HG03354 (cell line): ENCODE measurements around the gene TNFRSF14.
"Not testable (repeated sequence)": the region's sequence is repeated elsewhere in the genome, so short reads cannot be mapped to it uniquely, and the experiment has no call there.

ENCODE experiments used
- ATAC-seq: cut with Tn5 transposase; IDR thresholded peaks from one replicate; pipeline ENCODE4 v1.9.1; 2021; ENCODE audit warnings: mild to moderate bottlenecking; ENCODE audit not compliant: unreplicated experiment, poor library complexity, severe bottlenecking

The TNFRSF14 gene

DNA sequence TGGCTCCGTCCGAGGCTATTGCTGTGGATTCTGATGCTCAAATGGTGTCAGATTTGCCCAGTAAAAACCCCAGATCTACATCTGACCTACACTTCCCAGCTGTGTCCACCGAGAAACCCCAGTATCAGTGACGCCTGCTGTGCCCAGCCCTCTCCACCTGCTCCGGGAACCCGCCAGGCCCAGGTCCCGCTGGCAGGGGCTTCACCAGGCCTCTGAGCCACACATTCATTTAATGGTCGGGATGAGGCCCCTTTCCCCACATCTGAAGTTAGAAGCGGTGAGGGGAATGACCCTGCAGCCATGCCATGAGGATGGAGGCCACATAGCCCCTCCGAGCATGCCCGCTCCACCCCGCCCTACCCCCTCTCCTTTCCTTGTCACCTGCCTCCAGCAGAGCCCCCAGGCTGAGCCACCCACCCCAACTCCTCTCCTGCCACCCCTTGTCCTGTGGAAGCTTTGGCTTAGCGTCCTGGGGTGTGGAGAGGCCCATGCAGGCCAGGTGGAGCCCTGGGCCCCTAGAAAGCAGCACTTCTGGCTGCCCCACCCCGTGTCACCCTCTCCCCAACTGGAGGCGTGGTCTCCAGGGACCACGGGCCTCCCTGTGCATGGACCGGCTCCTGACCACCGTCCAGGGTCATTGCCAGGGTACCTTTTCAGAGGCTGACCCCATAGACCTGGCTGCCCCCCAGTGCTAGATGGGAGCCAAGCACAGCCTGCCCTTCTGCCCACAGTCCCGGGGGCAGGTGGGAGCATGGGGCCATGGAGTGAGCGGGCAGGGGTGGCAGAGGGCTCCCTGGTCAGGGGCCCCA is 8.0 kb downstream of the TNFRSF14 start:
- no peak for ATAC-seq

DNA sequence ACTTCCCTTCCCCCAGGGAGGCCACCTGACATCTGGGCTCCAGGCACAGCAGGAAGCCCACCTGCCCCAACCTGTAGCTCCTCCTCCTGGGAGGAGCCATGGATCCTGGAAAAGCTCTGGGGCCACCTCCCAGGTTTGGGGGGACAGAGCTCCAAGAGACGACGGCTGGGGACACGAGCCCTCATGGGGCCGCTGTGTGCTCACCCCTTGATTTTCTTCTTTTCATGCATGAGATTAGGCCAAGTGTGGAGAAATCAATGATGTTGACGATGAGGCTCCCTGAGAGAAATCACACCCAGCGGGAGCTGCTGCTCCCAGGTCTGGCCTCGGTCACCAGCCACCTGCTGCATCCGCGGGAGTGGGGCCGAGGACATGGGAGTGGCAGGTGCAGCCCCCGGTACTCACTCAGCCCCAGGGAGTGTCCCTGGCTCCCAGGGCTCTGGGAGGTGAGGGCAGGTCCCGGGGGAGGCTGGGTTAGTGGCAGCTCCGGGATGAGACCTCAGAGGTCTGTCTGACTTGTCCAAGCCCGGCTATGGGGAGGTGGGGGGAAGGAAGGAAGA is 8.7 kb downstream of the TNFRSF14 start:
- ATAC-seq: no peak

DNA sequence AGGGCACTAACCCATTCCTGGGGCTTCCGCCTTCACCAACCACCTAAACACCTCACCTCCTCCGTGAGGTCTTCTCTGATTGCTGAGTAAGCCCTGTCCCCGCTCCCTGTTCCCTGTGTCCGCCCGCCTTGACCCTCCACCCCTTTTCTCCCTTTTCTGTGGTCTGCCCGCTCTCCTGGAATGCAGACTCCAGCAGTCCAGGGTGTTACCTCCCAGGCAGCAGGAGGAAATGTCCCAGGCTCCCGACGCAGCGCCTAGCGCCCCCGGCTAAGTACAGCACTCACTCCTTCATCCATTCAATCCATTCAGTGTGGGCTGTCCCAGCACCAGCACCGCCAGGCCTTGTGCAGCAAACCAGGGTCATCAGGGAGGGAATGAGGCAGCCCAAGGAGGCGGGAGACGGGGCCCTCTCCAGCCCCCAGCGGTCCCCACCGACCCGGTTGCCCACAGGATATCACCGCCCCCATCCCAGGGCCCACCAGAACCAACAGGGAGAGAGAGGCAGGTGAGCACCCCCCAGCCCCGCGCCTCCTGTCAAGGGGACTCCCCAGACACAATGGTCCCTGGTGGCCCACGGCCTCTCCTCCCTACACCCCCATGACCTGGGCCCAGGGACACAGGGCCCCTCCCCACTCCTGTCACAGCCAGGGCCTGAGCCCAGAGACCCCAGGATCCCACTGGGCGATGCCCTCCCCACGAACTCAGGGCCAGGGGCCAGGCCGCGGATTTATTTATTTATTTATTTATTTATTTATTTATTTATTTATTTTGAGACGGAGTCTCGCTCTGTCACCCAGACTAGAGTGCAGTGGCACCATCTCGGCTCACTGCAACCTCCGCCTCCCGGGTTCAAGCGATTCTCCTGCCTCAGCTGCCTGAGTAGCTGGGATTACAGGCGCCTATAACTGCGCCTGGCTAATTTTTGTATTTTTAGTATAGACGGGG is 10.2 kb downstream of the TNFRSF14 start:
- ATAC-seq: no peak

DNA sequence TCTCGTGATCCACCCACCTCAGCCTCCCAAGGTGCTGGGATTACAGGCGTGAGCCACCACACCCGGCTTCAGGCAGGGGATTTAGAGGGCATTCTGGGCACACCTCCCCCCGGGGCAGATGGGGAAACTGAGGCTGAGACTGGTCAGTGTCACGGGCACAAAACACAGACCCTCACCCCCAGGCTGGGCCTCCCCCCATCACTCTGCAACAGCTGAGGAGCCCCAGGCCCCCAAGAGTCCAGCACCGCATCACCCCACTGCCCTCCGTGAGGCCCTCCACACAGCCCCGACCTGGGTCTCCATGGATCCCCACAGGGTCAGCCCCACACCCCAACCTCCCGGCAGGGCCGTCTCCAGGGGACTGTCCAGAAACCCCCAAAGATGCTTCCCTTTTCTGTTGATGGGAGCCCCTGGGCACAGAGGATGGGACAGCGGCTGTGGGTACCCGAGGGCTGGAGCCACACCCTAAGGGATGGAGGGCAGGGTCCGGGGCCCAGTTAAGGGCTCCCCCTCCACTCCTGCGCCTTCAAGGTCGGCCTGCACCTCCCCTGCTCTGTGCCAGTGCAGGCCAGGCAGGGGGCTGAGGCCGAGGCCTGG is 11.0 kb downstream of the TNFRSF14 start:
- ATAC-seq: no peak

DNA sequence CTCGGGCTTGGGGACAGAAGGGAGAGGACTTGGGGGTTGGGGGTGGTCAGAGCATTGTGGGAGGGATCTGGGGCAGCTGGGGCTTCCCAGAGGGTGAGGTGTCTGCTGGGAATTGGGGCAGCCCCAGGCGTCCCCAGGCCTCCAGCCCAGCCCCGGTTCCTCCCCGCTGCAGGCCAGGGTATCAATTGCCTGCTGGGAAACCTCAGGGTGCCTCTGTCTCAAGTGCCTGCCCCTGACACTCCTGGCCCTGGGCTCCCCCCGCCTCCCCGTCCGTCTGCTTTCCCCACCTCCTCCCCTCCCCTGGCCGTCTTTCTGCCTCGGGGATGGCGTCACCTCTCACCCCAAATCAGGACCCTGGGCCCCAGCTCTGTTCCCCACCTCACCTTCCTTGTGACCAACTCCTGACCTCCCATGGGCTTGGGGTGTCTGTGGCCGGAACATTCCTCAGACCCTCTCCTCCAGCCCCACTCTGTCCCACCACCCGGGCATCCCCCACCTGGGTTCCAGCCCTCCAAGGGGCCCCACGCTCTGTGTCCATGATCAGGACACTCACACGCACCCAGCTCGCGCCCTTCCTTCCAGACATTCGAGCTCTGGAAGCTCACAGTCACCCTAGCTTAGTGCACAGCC is 12.1 kb downstream of the TNFRSF14 start:
- ATAC-seq: not testable (repeated sequence)

DNA sequence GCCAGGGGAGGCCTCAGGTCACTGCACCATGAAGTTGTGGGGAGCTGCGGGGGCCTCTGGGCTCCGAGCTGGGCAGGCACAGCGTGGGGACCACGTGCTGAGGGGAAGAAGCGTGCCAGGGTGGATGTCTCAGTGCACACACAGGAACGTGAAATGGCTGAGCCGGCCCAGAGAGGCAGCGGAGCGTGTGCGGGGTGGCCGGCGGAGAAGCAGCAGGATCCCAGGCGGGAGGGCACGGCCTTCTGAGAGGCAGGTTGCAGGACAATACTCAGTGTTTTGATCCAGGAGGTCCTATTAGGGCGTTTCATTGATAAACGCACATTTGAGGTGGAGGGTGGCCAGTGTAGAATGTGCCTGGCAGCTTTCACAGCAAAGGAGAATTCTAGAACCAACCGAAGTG is 12.9 kb downstream of the TNFRSF14 start:
- ATAC-seq: no peak

DNA sequence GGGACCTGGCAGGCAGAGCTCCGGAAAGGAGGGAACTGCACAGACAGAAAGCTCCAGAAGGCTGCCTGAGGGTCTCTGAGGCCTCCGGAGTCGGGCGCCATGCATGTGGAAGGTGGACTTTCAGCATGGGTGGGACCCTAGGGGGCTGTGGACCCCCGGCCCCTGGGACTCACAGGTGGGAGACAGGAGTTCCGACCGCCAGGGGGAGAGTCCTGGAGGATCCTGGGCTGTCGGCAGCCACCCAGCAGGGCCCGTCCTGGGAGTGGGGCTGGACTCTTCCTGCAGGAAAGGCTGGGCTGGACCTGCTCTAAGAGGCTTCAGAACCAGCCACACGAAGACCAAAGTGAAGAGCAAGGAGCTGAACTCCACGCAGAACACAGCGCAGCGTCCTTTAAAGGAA is 13.5 kb downstream of the TNFRSF14 start:
- not testable (repeated sequence) for ATAC-seq

DNA sequence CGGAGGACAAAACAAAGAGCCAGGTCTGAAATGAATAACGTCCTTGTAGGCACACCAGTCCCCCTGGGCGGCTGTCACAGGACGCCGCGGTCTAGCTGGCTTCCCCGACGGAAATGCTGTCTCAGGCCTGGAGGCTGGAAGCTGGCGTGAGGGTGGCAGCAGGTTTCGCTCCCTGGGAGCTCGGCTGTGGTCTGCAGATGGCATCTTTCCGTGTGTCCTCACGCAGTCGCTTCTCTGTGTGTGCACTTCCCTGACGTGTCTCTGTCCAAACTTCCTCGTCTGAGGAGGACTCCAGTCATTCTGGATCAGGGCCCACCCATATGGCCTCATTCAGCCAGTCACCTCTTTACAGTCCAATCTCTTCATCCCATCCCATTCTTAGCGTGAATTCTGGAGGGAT is 14.2 kb downstream of the TNFRSF14 start:
- no peak for ATAC-seq

DNA sequence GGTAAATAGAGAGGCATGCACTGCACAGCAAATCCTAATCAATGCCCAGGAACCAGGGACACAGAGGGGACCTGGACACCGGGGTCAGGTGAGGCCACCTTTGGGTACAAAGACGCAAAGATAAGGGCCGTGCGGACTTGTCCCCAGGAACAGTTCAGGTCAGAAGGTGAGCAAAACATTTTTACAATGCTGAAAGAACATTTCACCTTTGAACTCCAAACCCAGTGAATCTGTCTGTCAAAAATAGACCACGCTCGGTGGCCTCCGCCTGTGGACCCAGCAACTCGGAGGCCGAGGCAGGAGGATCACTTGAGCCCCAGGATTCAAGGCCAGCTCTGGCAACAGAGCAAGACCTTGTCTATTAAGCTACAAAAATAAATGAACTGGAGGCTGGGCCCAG is 15.2 kb downstream of the TNFRSF14 start:
- ATAC-seq: no peak

DNA sequence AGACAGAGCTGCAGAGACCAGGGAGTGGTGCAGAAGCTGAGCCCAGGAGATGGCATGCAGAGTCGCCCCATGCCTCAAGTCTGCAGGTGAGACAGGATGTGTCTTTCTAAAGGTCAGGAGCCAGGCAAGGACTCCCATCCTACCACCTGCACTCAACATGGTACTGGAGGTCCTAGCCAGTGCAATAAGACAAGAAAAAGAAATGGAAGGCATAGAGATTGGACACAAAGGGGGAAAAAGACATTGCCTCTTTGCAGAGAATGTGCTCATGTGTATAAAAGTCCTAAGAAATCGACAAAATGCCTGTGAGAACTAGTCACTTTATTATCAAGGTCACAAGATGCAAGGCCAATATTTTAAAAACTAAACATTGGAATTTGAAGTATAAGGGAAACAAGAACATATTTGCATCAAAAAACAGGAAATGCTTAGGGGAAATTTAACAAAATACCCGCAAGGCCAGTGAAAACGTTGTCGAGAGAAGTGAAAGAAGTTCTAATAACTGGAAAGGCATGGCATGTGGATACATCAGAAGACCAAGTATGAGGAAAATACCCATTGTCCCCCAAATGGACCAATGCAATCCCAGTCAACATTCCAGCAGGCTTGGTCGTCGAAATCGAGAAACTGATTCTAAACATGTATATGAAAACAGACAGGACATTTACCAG is 17.2 kb downstream of the TNFRSF14 start:
- no peak for ATAC-seq

DNA sequence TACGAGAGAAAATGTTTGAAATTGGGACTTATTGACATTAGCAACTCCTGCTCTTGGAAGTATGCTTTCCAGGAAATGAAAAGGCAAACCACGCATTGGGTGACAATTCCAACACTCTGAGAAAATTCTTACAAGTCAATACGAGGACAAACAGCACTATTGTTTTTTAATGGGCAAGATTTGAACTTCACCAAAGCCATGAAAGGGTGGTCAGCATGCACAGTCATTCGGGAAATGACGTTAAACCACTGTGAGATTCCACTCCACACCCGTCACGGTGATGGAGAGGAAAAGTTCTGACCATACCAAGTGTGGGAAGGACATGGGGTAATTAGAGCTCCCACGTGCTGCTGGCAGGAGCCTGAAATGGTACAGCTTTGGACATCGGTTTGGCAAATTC is 18.2 kb downstream of the TNFRSF14 start:
- no peak for ATAC-seq

DNA sequence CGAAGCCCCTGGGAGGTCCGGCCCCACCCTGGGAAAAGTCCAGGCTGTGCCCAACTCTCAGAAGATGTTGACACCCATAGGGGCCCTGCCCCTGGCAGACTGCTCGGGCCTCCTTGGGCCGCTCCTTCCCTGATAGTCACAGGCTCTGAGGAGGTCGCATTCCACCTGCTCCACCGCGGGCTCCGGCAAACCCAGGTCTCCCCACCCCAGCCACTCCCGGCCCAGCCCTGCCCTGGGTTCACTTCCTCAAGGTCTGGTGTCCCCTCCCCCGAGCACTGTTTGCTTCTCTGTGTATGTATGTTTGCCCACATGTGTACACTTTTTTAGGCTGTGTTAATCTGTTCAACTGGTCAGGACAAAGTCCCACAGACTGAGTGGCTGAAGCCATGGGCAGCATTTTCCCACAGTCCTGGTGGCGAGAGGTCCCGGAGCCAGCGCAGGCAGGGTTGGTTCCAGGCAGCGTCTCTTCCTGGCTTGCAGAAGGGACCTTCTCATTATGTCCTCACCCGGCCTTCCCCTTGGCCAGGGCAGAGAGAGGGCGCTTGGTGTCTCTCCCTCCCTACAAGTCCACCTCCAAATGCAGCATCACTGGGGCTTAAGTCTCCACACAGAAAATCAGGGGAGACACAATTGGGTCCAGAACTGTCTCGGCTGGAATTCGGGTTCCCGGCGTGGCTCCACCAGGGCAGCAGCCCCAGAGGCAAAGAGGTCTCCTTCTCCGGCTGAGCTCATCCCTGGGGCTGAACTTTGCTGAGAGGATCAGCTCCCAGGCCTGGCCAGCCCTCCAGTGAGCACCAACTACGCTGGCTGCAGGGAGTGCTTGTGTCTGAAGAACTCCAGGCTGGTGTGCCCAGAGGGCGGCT is 19.9 kb downstream of the TNFRSF14 start:
- ATAC-seq: no peak

DNA sequence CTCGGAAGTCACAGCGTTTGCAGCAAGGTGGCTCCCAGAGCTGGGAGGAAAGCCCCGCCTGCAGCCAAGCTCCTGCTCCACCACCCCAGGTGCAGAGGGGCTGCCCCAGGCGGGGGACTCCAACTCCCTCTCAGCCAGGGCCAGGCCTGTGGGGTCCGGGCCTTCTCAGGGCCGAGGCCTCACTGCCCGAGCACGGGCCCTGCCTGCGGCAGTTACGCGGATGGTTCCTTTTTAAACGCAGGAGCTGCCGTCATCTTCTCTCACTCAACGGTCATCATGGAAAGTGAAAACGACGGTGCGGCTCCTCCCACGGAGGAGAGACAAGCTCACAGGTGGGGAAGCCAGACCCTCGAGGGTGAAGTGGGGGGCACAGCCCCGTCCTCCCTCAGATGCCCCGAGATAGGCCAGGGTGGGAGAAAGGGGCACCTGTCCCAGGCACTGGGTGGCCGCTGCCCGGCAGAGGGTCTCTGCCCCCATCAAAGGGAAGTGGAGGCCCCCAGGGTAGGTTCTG is 21.4 kb downstream of the TNFRSF14 start:
- peak; percentile 44 for ATAC-seq

DNA sequence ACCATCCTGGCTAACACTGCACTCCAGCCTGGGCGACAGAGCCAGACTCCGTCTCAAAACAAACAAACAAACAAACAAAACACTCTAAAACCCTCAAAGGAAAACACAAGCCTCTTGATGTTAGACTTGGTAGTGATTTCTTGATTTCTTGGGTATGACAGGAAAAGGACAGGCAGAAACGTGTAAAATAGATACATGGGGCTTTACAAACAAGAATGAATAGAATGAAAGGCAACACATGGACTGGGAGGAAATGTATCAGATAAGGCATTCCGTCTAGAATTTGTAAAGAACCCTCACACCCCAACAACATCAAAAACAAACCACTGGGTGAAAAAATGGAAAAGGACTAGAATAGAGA is 22.6 kb downstream of the TNFRSF14 start:
- no peak for ATAC-seq

DNA sequence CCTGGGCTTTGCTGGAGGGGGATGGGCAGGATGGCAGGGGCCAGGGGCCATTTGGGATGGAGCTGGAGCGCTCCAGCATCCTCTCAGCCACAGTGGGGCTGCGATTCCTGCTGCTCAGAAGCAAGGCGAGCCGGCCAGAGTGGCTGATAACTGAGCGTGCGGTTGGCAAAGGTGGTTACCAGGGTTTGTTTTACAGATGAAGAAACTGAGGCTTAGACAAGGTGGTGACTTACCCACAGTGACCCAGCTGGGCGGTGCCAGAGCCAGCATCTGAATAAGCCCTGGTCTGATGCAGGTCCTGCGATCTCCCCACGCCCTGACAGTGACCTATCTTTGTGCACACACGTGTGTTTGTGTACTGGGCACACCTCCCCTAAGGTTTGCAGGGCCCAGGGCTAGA is 24.5 kb downstream of the TNFRSF14 start:
- no peak for ATAC-seq

DNA sequence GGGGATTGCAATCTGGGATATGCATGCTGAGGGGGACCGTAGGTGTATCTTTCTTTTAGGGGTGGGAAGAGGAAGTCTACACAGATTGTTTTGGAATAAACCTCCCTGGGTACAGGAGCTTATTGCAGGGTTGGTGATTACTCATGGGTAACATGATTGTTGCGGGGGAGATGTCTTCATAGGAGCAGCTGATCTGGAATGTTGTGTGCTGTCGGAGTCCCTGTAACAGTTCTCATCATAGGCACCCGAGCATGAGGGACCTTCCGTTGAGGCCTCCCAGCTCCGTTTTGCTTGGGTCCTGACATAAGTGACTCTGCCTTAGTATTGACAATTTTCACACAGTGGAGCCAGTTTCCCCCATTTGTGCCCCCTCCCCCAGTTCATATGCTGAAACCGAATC is 26.2 kb downstream of the TNFRSF14 start:
- ATAC-seq: no peak

DNA sequence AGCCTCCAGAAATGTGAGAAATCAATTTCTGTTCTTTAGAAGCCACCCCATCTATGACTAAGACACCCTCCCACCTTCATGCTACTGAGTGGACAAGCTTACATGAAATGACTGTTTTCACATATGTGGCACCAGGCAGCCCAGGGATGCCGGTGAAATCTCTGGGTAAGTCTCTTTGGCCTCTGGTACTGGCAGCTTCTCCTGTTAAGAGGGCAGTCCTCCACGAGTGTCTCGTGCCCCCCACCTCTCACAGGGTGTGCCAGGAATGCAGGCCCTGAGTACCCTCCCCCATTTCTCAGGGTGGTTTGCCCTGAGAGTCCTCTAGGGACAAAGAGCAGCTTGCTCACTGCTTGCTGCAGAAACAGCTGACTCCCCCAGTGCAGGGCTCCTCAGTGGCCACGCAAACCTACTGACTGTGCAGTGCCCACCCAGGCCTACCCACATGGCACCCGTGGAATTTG is 27.2 kb downstream of the TNFRSF14 start:
- ATAC-seq: no peak

DNA sequence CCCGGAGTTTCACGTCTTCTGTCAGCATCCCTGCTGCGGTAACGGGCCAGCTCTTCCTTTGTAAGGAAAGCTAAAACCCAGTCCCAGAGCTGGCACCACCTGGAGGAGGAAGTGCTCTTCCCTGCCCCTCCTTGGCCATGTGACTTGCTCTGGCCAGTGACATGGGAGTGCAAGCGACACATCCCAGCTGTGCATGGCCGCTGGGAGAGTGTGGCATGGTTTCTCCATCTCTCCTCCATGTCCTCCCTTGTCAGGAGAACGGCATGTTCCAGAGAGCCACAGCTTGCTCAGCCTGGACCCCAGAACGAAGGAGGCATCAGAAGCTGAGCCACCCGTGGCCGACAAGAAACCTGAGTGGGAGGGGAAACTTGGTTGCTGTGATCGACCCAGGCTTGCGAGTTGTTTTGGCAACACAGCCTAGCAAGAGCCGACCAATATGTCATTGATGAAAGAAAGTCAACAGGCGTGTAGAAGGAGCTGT is 27.7 kb downstream of the TNFRSF14 start:
- ATAC-seq: no peak
